AG10803 (cell line): Measurements from ENCODE around the gene MTFR1L.
A peak's percentile ranks its signal among the peaks of the same experiment; 100 is the strongest.

Experiments used
- DNase-seq: peaks from one replicate; pipeline ENCODE4 v3.0.0; 2010; ENCODE audit warnings: low read depth
- H3K4me3 ChIP-seq: 2 replicates; pipeline ENCODE4 v1.5.1; 2011; ENCODE audit warnings: mild to moderate bottlenecking, low read length, control low read depth
- CTCF ChIP-seq: conservative IDR thresholded peaks from 2 replicates; pipeline ENCODE4 v1.5.1; 2011; ENCODE audit warnings: mild to moderate bottlenecking, low read length, control low read depth, inconsistent platforms

The MTFR1L gene

DNA sequence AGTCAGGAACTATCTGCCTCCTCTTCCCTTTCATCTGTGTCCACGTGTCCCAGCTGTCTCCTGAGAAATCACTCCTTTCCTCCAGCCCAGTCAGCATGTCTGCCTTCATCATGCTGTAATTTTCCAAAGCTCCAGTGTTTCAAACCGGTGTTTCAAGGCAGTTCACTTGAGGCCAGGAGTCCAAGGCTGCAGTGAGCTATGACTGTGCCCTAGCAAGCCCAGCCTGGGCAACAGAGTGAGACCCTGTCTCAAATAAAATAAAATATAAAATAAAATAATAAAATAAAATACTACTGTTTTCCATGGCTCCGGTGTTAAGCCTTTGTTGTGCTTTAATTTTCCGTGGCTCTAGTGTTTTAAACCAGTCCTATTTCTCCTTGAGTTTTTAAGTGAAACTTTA lies 27.6 kb upstream of the MTFR1L start:
- no peak overlapping the region for H3K4me3 ChIP-seq
- no peak for TF ChIP-seq CTCF
- no peak for DNase-seq

GRCh38 chr1:25793585-25794170 lies 26.1 kb upstream of the MTFR1L start:
- TF ChIP-seq CTCF, result no peak
- peak; percentile 41 for DNase-seq

DNA sequence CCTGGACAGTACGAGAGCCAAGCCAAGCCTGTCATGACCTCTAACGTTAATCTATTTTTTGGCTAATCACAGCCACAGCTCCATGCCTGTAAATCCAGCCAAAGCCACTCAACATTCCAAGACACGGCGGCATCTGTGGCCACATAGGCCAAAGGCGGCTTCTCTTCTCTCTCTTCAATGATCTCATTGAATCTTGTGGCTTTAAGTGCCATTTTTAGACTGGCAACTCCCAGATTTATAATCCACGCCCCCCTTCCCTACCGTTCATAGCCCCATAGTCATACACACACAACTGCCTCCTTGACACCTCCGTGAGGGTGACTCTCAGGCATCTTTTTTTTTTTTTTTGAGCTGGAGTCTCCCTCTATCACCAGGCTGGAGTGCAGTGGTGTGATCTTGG lies 25.4 kb upstream of the MTFR1L start:
- no peak for TF ChIP-seq CTCF
- no peak overlapping the region for H3K4me3 ChIP-seq
- DNase-seq, result peak; percentile 64

More at GRCh38 chr1:25793585-25794170, 26.1 kb upstream of the MTFR1L start:
- no peak overlapping the region for H3K4me3 ChIP-seq

- no peak for TF ChIP-seq CTCF
- DNase-seq, result no peak
- no peak overlapping the region for H3K4me3 ChIP-seq
These were observed 24.5 kb upstream of the MTFR1L start for GRCh38 chr1:25795211-25795610.

GRCh38 chr1:25795946-25796810 lies 23.6 kb upstream of the MTFR1L start:
- TF ChIP-seq CTCF, result no peak
- DNase-seq, result no peak
- no peak overlapping the region for H3K4me3 ChIP-seq

DNA sequence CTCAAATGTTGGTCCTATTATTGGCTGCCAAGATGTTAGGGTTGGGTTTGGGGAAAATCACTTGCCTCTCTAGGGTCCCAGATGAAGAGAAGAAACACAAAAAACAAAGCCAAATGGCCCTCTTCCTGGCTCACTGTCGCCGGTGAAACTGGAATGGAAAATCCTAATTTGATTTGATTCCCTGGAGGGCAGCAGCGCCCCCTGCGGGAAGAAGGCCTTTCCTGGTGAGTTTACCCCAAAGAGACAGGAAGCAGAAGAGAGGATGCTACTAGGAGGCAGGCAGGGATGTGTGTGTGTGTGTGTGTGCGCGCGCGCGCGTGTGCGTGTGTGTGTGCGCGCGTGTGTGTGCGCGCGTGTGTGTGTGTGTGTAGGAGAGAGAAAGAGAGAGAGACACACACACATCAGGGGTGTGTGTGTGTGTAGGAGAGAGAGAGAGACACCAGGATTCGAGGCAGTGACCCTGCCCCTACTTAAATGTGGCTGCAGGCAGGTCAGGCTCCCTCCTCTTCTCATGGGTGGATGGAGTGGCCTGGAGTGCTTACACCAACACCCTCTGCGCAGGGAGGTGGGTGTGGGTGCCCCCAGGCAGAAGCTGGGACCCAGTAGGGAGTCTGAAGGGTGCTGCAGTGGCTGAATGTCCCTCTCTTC lies 22.8 kb upstream of the MTFR1L start:
- no peak overlapping the region for H3K4me3 ChIP-seq
- DNase-seq, result peak; percentile 75
- peak; percentile 90 for TF ChIP-seq CTCF
